RWPE1 (cell line): ENCODE data around the gene PHLDA3.

ENCODE experiments used
- CTCF ChIA-PET: fragments of 350-600 bp; sonication (Branson Sonifier 250); formaldehyde crosslinking; extraction: SDS; loops from one replicate; lab custom pipeline; 2021; lab: Yijun Ruan, JAX
- POLR2A ChIA-PET: fragments of 400-600 bp; formaldehyde crosslinking; extraction: SDS; loops from one replicate; lab custom pipeline; 2020; ENCODE audit warnings: antibody characterized with exemption; ENCODE audit not compliant: low non-redundant PET; lab: Yijun Ruan, JAX
- DNase-seq: peaks from one replicate; pipeline ENCODE4 v3.0.0; 2012; ENCODE audit warnings: low spot score
- H3K27ac ChIP-seq: fragments of 450-650 bp; 2 replicates; pipeline ENCODE4 v1.5.1; 2017
- CTCF ChIP-seq: fragments of 450-650 bp; conservative IDR thresholded peaks from 2 replicates; pipeline ENCODE4 v1.5.1; 2017; ENCODE audit warnings: low read depth, mild to moderate bottlenecking

The PHLDA3 gene

DNA sequence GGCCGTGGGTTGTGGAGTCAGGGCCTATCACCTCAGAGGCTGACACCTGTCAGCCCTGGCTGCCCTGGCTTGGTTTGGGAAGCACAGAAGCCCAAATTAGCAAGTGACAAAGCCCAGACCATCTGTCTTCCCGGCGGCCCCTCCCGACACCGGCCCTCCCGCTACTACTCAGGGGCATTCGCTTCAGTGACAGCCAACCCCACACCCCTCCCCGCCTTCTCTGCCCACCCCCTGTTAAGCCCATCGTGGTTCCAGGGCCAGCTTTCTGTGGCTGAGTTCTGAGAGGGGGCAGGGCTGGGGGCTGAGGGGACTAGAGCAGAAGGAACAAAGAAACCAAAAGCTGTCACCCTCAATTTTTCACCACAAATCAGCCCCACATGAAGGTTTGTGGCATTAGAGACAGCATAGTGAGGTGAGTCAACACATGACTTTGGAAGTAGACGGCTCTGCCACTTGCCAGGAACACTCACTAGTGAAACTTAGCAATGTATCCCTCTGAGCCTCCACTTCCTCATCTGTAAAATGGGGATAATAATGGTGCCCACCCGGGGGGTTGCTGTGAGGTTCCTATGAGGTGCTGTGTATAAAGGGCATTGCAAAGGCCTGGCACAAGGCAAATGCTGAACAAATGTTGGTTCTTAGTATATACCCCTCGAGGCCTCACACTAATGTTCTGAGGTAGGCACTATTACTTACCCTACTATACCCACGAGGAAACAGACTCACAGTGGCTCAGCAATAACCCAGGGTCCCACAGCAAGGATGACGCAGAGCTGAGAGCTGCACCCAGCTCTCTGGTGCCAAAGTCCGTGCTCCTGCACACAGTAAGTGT, 42.3 kb downstream of the PHLDA3 start:
- no peak for TF ChIP-seq CTCF
- no peak overlapping the region for H3K27ac ChIP-seq
- no peak for DNase-seq
- POLR2A ChIA-PET = no interaction called here
- CTCF ChIA-PET = interaction anchor here (0.6 to 1.1 kb wide), 2 partner anchors 9 to 80 kb away, joined by 3 to 4 read pairs; no protein-coding TSS in a partner anchor

DNA sequence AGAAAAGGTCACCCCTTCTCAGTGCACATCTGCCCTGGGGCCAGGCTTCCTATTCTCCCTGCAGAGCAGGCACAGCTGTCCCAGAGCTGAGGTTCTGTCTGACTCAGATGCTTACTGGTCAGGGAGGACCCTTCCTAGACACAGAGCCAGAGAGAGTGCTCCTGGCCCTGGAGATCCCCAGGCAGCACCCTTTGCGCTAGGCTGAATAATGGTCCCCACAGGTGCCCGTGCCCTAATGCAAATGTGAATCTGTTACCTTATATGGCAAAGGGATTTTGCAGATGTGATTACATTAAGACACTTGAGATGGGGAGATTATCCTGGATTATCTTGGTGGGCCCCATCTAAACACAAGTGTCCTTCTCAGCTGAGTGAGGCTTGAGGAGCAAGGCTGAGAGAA, 44.8 kb downstream of the PHLDA3 start:
- no peak for DNase-seq
- no peak overlapping the region for H3K27ac ChIP-seq
- TF ChIP-seq CTCF = no peak
- ChIA-PET CTCF (interaction anchor here (1.6 kb wide), 1 partner anchor 11 kb away, joined by 9 read pairs; no protein-coding TSS in a partner anchor), POLR2A (no interaction called here)

DNA sequence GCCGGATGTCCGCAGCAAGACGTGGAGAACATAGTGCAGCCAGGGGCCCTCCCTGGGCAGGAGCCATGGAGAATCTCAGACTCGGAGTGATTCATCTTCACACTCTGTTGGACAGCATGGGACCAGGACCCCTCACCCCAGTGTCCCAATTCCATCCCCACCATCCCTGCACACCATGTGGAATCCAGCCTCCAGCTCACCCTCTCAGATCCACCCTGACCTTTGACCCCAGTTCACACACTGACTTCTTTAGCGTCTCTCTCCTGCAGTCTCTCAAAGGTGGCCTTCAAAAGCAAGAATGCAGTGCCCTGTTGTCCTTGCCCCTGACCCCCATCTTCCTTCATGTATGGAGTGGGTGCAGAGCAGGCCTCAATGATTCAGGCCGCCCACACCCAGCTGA, 45.3 kb downstream of the PHLDA3 start:
- CTCF ChIA-PET = interaction anchor here (0.5 to 1.6 kb wide), 2 partner anchors 12 to 63 kb away, joined by 4 to 9 read pairs; no protein-coding TSS in a partner anchor
- no peak overlapping the region for H3K27ac ChIP-seq
- no peak for TF ChIP-seq CTCF
- no peak for DNase-seq
- POLR2A ChIA-PET = no interaction called here

DNA sequence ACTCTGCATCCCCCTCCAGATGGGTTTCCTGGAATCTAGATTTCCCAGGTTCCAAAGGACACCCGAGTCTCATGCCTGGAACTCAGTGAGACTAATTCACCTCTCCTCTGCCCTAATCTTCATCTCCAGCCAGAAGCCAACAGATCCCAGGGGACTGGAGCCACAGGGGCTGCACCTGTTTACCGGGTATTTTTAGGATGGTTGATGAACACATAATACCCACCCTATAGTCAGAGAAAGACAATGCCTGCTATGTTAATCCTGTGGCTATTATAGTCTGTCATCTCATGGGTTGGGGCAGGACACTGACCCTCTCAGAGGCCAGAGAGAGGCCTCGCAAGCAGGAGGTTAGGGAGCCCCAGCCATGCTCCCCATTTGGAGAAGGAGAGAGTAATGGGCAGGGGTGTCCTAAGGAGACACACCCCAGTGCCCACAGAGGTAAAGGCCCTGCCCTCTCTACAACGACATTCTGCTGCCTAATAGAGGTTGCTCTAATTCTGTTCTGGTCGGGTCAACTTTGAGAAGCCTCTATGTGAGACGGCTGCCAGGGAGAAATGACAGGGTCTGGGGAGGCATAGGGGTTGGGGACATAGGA, 46.5 kb downstream of the PHLDA3 start:
- TF ChIP-seq CTCF = no peak
- no peak overlapping the region for H3K27ac ChIP-seq
- POLR2A ChIA-PET = no interaction called here
- CTCF ChIA-PET = interaction anchor here (1.6 kb wide), 1 partner anchor 13 kb away, joined by 9 read pairs; no protein-coding TSS in a partner anchor
- no peak for DNase-seq

- no peak for DNase-seq
Observed at GRCh38 chr1:201422026-201422425, 47.0 kb downstream of the PHLDA3 start.

More at GRCh38 chr1:201422026-201422425, 47.0 kb downstream of the PHLDA3 start:
- no peak for TF ChIP-seq CTCF
- CTCF ChIA-PET = no interaction called here
- POLR2A ChIA-PET = no interaction called here
- H3K27ac ChIP-seq = no peak overlapping the region
